Measurements from ENCODE around the gene EPS8.

The EPS8 gene

GRCh38 chr12:15597125-15597830 is 191.9 kb downstream of the EPS8 start:
- Mint-ChIP-seq H3K27ac (no peak overlapping the region), H3K4me1 (ENCODE audit: low read depth) (peaks cover 6% of the 10 kb centered on the region), H3K36me3 (ENCODE audit: low read depth) (no peaks in the 10 kb centered on the region), H3K27me3 (peaks cover 4% of the 10 kb centered on the region), H3K4me3 (no peak overlapping the region), H3K9me3 (no peaks in the 10 kb centered on the region)

GRCh38 chr12:15596174-15596573 is 193.0 kb downstream of the EPS8 start:
- Mint-ChIP-seq H3K27me3 (no peaks in the 10 kb centered on the region), H3K36me3 (ENCODE audit: low read depth) (no peaks in the 10 kb centered on the region), H3K9me3 (no peaks in the 10 kb centered on the region), H3K27ac (no peak overlapping the region), H3K4me3 (no peak overlapping the region), H3K4me1 (ENCODE audit: low read depth) (no peaks in the 10 kb centered on the region)

GRCh38 chr12:15592934-15593333 is 196.3 kb downstream of the EPS8 start:
- Mint-ChIP-seq H3K9me3 (no peaks in the 10 kb centered on the region), H3K27ac (no peak overlapping the region), H3K36me3 (ENCODE audit: low read depth) (no peaks in the 10 kb centered on the region), H3K4me3 (no peak overlapping the region), H3K27me3 (peaks cover 3% of the 10 kb centered on the region), H3K4me1 (ENCODE audit: low read depth) (peaks cover 12% of the 10 kb centered on the region)

- Mint-ChIP-seq H3K4me3 (no peak overlapping the region), H3K4me1 (ENCODE audit: low read depth) (peaks cover 12% of the 10 kb centered on the region), H3K27me3 (peaks cover 3% of the 10 kb centered on the region), H3K27ac (no peak overlapping the region), H3K9me3 (no peaks in the 10 kb centered on the region), H3K36me3 (ENCODE audit: low read depth) (no peaks in the 10 kb centered on the region)
These were observed 197.4 kb downstream of the EPS8 start for GRCh38 chr12:15591811-15592210.

- peak overlapping the region; percentile 63 for H3K27ac Mint-ChIP-seq
- peaks cover 12% of the 10 kb centered on the region for H3K4me1 Mint-ChIP-seq (ENCODE audit: low read depth)
- peak overlapping the region; percentile 65 for H3K4me3 Mint-ChIP-seq
- no peaks in the 10 kb centered on the region for H3K36me3 Mint-ChIP-seq (ENCODE audit: low read depth)
- H3K9me3 Mint-ChIP-seq, result no peaks in the 10 kb centered on the region
- peaks cover 3% of the 10 kb centered on the region for H3K27me3 Mint-ChIP-seq
These were observed 198.9 kb downstream of the EPS8 start for GRCh38 chr12:15590180-15590826.

GRCh38 chr12:15589328-15590032 is 199.7 kb downstream of the EPS8 start:
- H3K27me3 Mint-ChIP-seq, result peaks cover 3% of the 10 kb centered on the region
- H3K4me3 Mint-ChIP-seq, result peak overlapping the region; percentile 65
- H3K4me1 Mint-ChIP-seq (ENCODE audit: low read depth), result peaks cover 12% of the 10 kb centered on the region
- H3K36me3 Mint-ChIP-seq (ENCODE audit: low read depth), result no peaks in the 10 kb centered on the region
- no peak overlapping the region for H3K27ac Mint-ChIP-seq
- H3K9me3 Mint-ChIP-seq, result no peaks in the 10 kb centered on the region

- Mint-ChIP-seq H3K9me3 (no peaks in the 10 kb centered on the region), H3K4me3 (no peak overlapping the region), H3K27ac (no peak overlapping the region), H3K4me1 (ENCODE audit: low read depth) (peaks cover 11% of the 10 kb centered on the region), H3K27me3 (no peaks in the 10 kb centered on the region), H3K36me3 (ENCODE audit: low read depth) (peaks cover 7% of the 10 kb centered on the region)
These were observed 204.7 kb downstream of the EPS8 start for GRCh38 chr12:15584366-15585041.

GRCh38 chr12:15583804-15584203 is 205.4 kb downstream of the EPS8 start:
- Mint-ChIP-seq H3K27ac (no peak overlapping the region), H3K9me3 (no peaks in the 10 kb centered on the region), H3K27me3 (no peaks in the 10 kb centered on the region), H3K36me3 (ENCODE audit: low read depth) (peaks cover 7% of the 10 kb centered on the region), H3K4me1 (ENCODE audit: low read depth) (peaks cover 11% of the 10 kb centered on the region), H3K4me3 (no peak overlapping the region)

- Mint-ChIP-seq H3K4me1 (ENCODE audit: low read depth) (peaks cover 22% of the 10 kb centered on the region), H3K27me3 (no peaks in the 10 kb centered on the region), H3K9me3 (no peaks in the 10 kb centered on the region), H3K4me3 (no peak overlapping the region), H3K36me3 (ENCODE audit: low read depth) (peaks cover 7% of the 10 kb centered on the region), H3K27ac (no peak overlapping the region)
These were observed 208.2 kb downstream of the EPS8 start for GRCh38 chr12:15581006-15581405.

GRCh38 chr12:15580431-15580830 is 208.8 kb downstream of the EPS8 start:
- Mint-ChIP-seq H3K4me1 (ENCODE audit: low read depth) (peaks cover 28% of the 10 kb centered on the region), H3K36me3 (ENCODE audit: low read depth) (peaks cover 12% of the 10 kb centered on the region), H3K27ac (no peak overlapping the region), H3K27me3 (no peaks in the 10 kb centered on the region), H3K9me3 (peaks cover 5% of the 10 kb centered on the region), H3K4me3 (no peak overlapping the region)

GRCh38 chr12:15575671-15576541 is 213.3 kb downstream of the EPS8 start:
- Mint-ChIP-seq H3K27ac (peak overlapping the region; percentile 51), H3K4me3 (no peak overlapping the region), H3K4me1 (ENCODE audit: low read depth) (peaks cover 69% of the 10 kb centered on the region), H3K36me3 (ENCODE audit: low read depth) (peaks cover 12% of the 10 kb centered on the region), H3K27me3 (no peaks in the 10 kb centered on the region), H3K9me3 (peaks cover 5% of the 10 kb centered on the region)

GRCh38 chr12:15574353-15574752 is 214.8 kb downstream of the EPS8 start:
- H3K36me3 Mint-ChIP-seq (ENCODE audit: low read depth), result peaks cover 9% of the 10 kb centered on the region
- H3K27ac Mint-ChIP-seq, result no peak overlapping the region
- peaks cover 74% of the 10 kb centered on the region for H3K4me1 Mint-ChIP-seq (ENCODE audit: low read depth)
- peaks cover 5% of the 10 kb centered on the region for H3K9me3 Mint-ChIP-seq
- H3K27me3 Mint-ChIP-seq, result no peaks in the 10 kb centered on the region
- no peak overlapping the region for H3K4me3 Mint-ChIP-seq
